IMR-90 (cell line): ENCODE results near the gene COL27A1. TPM values are rescaled to one million over a fixed set of nuclear protein-coding genes. Genes with fewer than 3 reads are reported as not detected.

Source experiments
- ATAC-seq: fragments of 200-7000 bp; cut with Tn5 transposase; 2 replicates; pipeline ENCODE4 v1.9.1; 2020; ENCODE audit warnings: low read depth, mild to moderate bottlenecking, moderate library complexity
- BruUV-seq: library from RNA; stranded (reverse); fragments of 400-500 nt; replicated peaks from 2 replicates; lab custom pipeline; 2021; lab: Mats Ljungman, UMichigan
- CTCF ChIA-PET: fragments of 300-600 bp; formaldehyde crosslinking; extraction: SDS; loops from one replicate; lab custom pipeline; 2021; ENCODE audit warnings: antibody characterized with exemption; lab: Yijun Ruan, JAX
- POLR2A ChIA-PET: fragments of 300-600 bp; sonication (Branson Sonifier 250); formaldehyde crosslinking; loops from one replicate; lab custom pipeline; 2022; ENCODE audit warnings: antibody characterized with exemption; ENCODE audit not compliant: unreplicated experiment; lab: Charles Lee
- DNase-seq: peaks from one replicate; pipeline ENCODE4 v3.0.0; 2013
- H2AFZ ChIP-seq: replicated peaks from 2 replicates; pipeline ENCODE3; 2013; ENCODE audit warnings: low read length, mild to moderate bottlenecking; ENCODE audit not compliant: poor library complexity
- H2AK5ac ChIP-seq: 2 replicates; pipeline ENCODE4 v1.6.1; 2013; ENCODE audit warnings: low read depth, low read length, inconsistent platforms
- H2AK9ac ChIP-seq: replicated peaks from 2 replicates; pipeline ENCODE3; 2013; ENCODE audit warnings: mild to moderate bottlenecking, low read depth, low read length, moderate library complexity; ENCODE audit not compliant: poor library complexity
- H2BK120ac ChIP-seq: 2 replicates; pipeline ENCODE4 v1.6.1; 2013; ENCODE audit warnings: low read depth, low read length, inconsistent platforms
- H2BK15ac ChIP-seq: 3 replicates; pipeline ENCODE4 v1.6.1; 2013; ENCODE audit warnings: low read depth, low read length, inconsistent platforms
- H2BK20ac ChIP-seq: 2 replicates; pipeline ENCODE4 v1.6.1; 2013; ENCODE audit warnings: low read depth, mild to moderate bottlenecking, inconsistent platforms, low read length, moderate library complexity
- H2BK5ac ChIP-seq: 2 replicates; pipeline ENCODE4 v1.6.1; 2013; ENCODE audit warnings: mild to moderate bottlenecking, low read depth, low read length, inconsistent platforms; ENCODE audit not compliant: poor library complexity, severe bottlenecking
- H3K14ac ChIP-seq: replicated peaks from 2 replicates; pipeline ENCODE4 v1.6.1; 2013; ENCODE audit warnings: low read depth, low read length, inconsistent platforms
- H3K18ac ChIP-seq: 2 replicates; pipeline ENCODE4 v1.6.1; 2013; ENCODE audit warnings: low read depth, low read length, control low read depth
- H3K23ac ChIP-seq: 2 replicates; pipeline ENCODE4 v1.6.1; 2013; ENCODE audit warnings: low read depth, low read length, inconsistent platforms
- H3K27ac ChIP-seq: 2 replicates; pipeline ENCODE4 v1.5.1; 2013; ENCODE audit warnings: mild to moderate bottlenecking, control low read depth, low read length; ENCODE audit not compliant: insufficient read depth
- H3K27me3 ChIP-seq: 2 replicates; pipeline ENCODE4 v1.6.1; 2013; ENCODE audit warnings: low read length; ENCODE audit not compliant: control insufficient read depth, insufficient read depth
- H3K36me3 ChIP-seq: 2 replicates; pipeline ENCODE4 v1.6.1; 2013; ENCODE audit warnings: low read length, mixed read lengths; ENCODE audit not compliant: control insufficient read depth, insufficient read depth
- H3K4ac ChIP-seq: 2 replicates; pipeline ENCODE4 v1.6.1; 2013; ENCODE audit warnings: low read depth, low read length, inconsistent platforms
- H3K4me1 ChIP-seq: 2 replicates; pipeline ENCODE4 v1.6.1; 2013; ENCODE audit warnings: low read length, mixed read lengths; ENCODE audit not compliant: control insufficient read depth, insufficient read depth
- H3K4me2 ChIP-seq: 2 replicates; pipeline ENCODE4 v1.6.1; 2013; ENCODE audit warnings: low read depth, mild to moderate bottlenecking, control low read depth, low read length, moderate library complexity
- H3K4me3 ChIP-seq: 2 replicates; pipeline ENCODE4 v1.5.1; 2013; ENCODE audit warnings: low read depth, mild to moderate bottlenecking, control low read depth, low read length, moderate library complexity; ENCODE audit not compliant: insufficient read depth
- H3K56ac ChIP-seq: 2 replicates; pipeline ENCODE4 v1.6.1; 2013; ENCODE audit warnings: low read length, inconsistent platforms; ENCODE audit not compliant: insufficient read depth; ENCODE audit errors: extremely low read depth
- H3K79me1 ChIP-seq, 2 experiments: 2 replicates each; pipeline ENCODE4 v1.6.1; 2013; ENCODE audit warnings: low read length in 2 of 2, inconsistent platforms in 1 of 2, low read depth in 1 of 2
- H3K9ac ChIP-seq: 2 replicates; pipeline ENCODE4 v1.6.1; 2013; ENCODE audit warnings: low read depth, low read length, control low read depth
- H3K9me1 ChIP-seq: 2 replicates; pipeline ENCODE4 v1.6.1; 2013; ENCODE audit warnings: low read length, inconsistent platforms; ENCODE audit not compliant: insufficient read depth
- H3K9me3 ChIP-seq: 2 replicates; pipeline ENCODE4 v1.6.1; 2013; ENCODE audit warnings: low read length; ENCODE audit not compliant: control insufficient read depth, insufficient read depth
- H4K20me1 ChIP-seq: 2 replicates; pipeline ENCODE4 v1.6.1; 2013; ENCODE audit warnings: low read length, inconsistent platforms; ENCODE audit not compliant: insufficient read depth
- H4K5ac ChIP-seq: 2 replicates; pipeline ENCODE4 v1.6.1; 2013; ENCODE audit warnings: mild to moderate bottlenecking, low read depth, low read length, control low read depth
- H4K8ac ChIP-seq, 2 experiments: 2 replicates each; pipeline ENCODE4 v1.6.1; 2013; ENCODE audit warnings: low read depth in 2 of 2, low read length in 2 of 2, control low read depth in 1 of 2, inconsistent platforms in 1 of 2
- H4K91ac ChIP-seq: 2 replicates; pipeline ENCODE4 v1.6.1; 2013; ENCODE audit warnings: low read depth, low read length, inconsistent platforms; ENCODE audit not compliant: insufficient read depth
- BHLHE40 ChIP-seq: fragments of 150-350 bp; IDR thresholded peaks from 2 replicates; pipeline ENCODE4 v1.6.1; 2016; ENCODE audit warnings: mild to moderate bottlenecking, low read depth, low read length
- CHD1 ChIP-seq: IDR thresholded peaks from 2 replicates; pipeline ENCODE4 v1.6.1; 2012; ENCODE audit warnings: low read depth, low read length, improper control_type of control experiment
- CTCF ChIP-seq: conservative IDR thresholded peaks from 2 replicates; pipeline ENCODE4 v1.5.1; 2012; ENCODE audit warnings: mild to moderate bottlenecking, low read depth, low read length, improper control_type of control experiment
- ELK1 ChIP-seq: fragments of 150-350 bp; IDR thresholded peaks from 2 replicates; pipeline ENCODE4 v1.6.1; 2016; ENCODE audit warnings: low read depth, mild to moderate bottlenecking, low read length, moderate library complexity, borderline replicate concordance
- FOS ChIP-seq: fragments of 150-350 bp; IDR thresholded peaks from 2 replicates; pipeline ENCODE4 v1.6.1; 2016; ENCODE audit warnings: low read depth, low read length
- MAFK ChIP-seq: IDR thresholded peaks from 2 replicates; pipeline ENCODE4 v1.6.1; 2012; ENCODE audit warnings: low read depth, low read length, improper control_type of control experiment
- MXI1 ChIP-seq: IDR thresholded peaks from 2 replicates; pipeline ENCODE4 v1.6.1; 2012; ENCODE audit warnings: low read depth, mild to moderate bottlenecking, low read length, moderate library complexity, borderline replicate concordance
- NFE2L2 ChIP-seq: fragments of 150-350 bp; IDR thresholded peaks from 2 replicates; pipeline ENCODE4 v1.6.1; 2016; ENCODE audit warnings: low read depth, mild to moderate bottlenecking, low read length
- POLR2A ChIP-seq: IDR thresholded peaks from 2 replicates; pipeline ENCODE4 v1.6.1; 2012; ENCODE audit warnings: mild to moderate bottlenecking, low read depth, low read length
- RAD21 ChIP-seq: IDR thresholded peaks from 2 replicates; pipeline ENCODE4 v1.6.1; 2012; ENCODE audit warnings: low read length, improper control_type of control experiment
- RCOR1 ChIP-seq: IDR thresholded peaks from 2 replicates; pipeline ENCODE4 v1.6.1; 2012; ENCODE audit warnings: mild to moderate bottlenecking, low read length, improper control_type of control experiment; ENCODE audit not compliant: insufficient replicate concordance
- RFX5 ChIP-seq: IDR thresholded peaks from 2 replicates; pipeline ENCODE4 v1.8.0; 2012; ENCODE audit warnings: low read depth, mild to moderate bottlenecking, low read length, moderate library complexity
- SMC3 ChIP-seq: fragments of 150-350 bp; IDR thresholded peaks from 2 replicates; pipeline ENCODE4 v1.6.1; 2016; ENCODE audit warnings: low read depth, mild to moderate bottlenecking, antibody characterized with exemption, low read length, moderate library complexity
- USF2 ChIP-seq: fragments of 150-350 bp; IDR thresholded peaks from 2 replicates; pipeline ENCODE4 v1.6.1; 2017; ENCODE audit warnings: mild to moderate bottlenecking, antibody characterized with exemption, low read length, low read depth
- WGBS, 2 experiments: methylation state at CpG; one replicate each; pipeline versions ENCODE4 v1.1.5 to v1.1.7; 2013; ENCODE audit warnings: missing lambda C conversion rate in 2 of 2; ENCODE audit not compliant: insufficient read length in 1 of 2; ENCODE audit errors: extremely low coverage in 2 of 2; 5-methylcytosine and 5-hydroxymethylcytosine counted together
- dilution Hi-C: fragments of 300-500 bp; cut with HindIII; formaldehyde crosslinking; loops from one replicate; pipeline ENCODE4 v1.14.3; 2018; ENCODE audit warnings: low sequenced_read_pairs; ENCODE audit not compliant: unreplicated experiment
- in situ Hi-C: fragments of 300-500 bp; cut with MboI; formaldehyde crosslinking; loops from 3 replicates; pipeline ENCODE4 v1.14.3; 2019; ENCODE audit warnings: low sequenced_read_pairs, inconsistent platforms, mixed read lengths
- intact Hi-C: fragments of 100-400 bp; cut with micrococcal nuclease; formaldehyde crosslinking; loops from 2 replicates; pipeline ENCODE4 v1.10.0; 2022
- polyA plus RNA-seq, 3 experiments: library from polyadenylated mRNA; depleted of rRNA; stranded (reverse); fragments of >200 nt; gene quantifications; 2 replicates each; pipeline ENCODE4 v1.2.3, GENCODE V29; 2012; ENCODE audit warnings: low replicate concordance in 1 of 3
- total RNA-seq: library from RNA; depleted of rRNA; stranded (reverse); fragments of >200 nt; gene quantifications from 2 replicates; pipeline ENCODE4 v1.2.3, GENCODE V29; 2012

Gene COL27A1
- total and polyA plus RNA-seq, 2 of the 4 experiments (the other 2 are of a cell fraction), result 3.2 to 18.3 TPM

- TF ChIP-seq MXI1, result no peak
- TF ChIP-seq MAFK, result no peak
- no peak for TF ChIP-seq RCOR1
- no peak for TF ChIP-seq RFX5
Measured at GRCh38 chr9:114312513-114312875, 157.2 kb downstream of the COL27A1 start (continued).

GRCh38 chr9:114313186-114313585 lies 157.8 kb downstream of the COL27A1 start:
- Histone ChIP-seq H2BK120ac (no peak overlapping the region), H3K18ac (no peak overlapping the region), H4K5ac (no peak overlapping the region), H3K9me3 (no peaks in the 10 kb centered on the region), H3K27ac (no peak overlapping the region), H3K79me1 (no peaks in the 10 kb centered on the region), H2AK9ac (no peak overlapping the region), H3K4me1 (peaks cover 5% of the 10 kb centered on the region), H4K91ac (no peak overlapping the region), H3K4me2 (no peak overlapping the region), H3K4me3 (no peak overlapping the region), H3K4ac (no peak overlapping the region), H2AK5ac (no peak overlapping the region), H3K36me3 (peaks cover 9% of the 10 kb centered on the region), H3K27me3 (no peaks in the 10 kb centered on the region), H3K56ac (no peak overlapping the region), H3K14ac (no peak overlapping the region), H3K23ac (no peak overlapping the region), H2BK20ac (no peak overlapping the region), H2BK15ac (no peak overlapping the region), H3K9me1 (peaks cover 11% of the 10 kb centered on the region; the same call in 1 of the 2 replicates), H4K20me1 (no peaks in the 10 kb centered on the region), H4K8ac (no peak overlapping the region), H2AFZ (no peak overlapping the region), H3K9ac (no peak overlapping the region), H2BK5ac (no peak overlapping the region)
- 92% methylated on average over 3 of the region's 8 CpGs; no CpG with 5 or more reads in 1 of the 2 experiments for WGBS, 2 experiments
- BruUV-seq, result no TSS peak
- dilution Hi-C loops (no loop called here), in situ Hi-C loops (no loop called here), intact Hi-C loops (no loop called here)
- CTCF ChIA-PET, result interaction anchor here (1.3 kb wide), 1 partner anchor 231 kb away, joined by 3 read pairs; no protein-coding TSS in a partner anchor
- POLR2A ChIA-PET, result interaction anchor here (0.6 kb wide), 1 partner anchor 205 kb away, joined by 3 read pairs; no protein-coding TSS in a partner anchor
- no peak for DNase-seq
- ATAC-seq, result no peak
- TF ChIP-seq RAD21 (no peak), CTCF (no peak), FOS (no peak), POLR2A (no peak), BHLHE40 (no peak), NFE2L2 (no peak), CHD1 (no peak), MAFK (no peak), ELK1 (no peak), USF2 (no peak), SMC3 (no peak), RCOR1 (no peak)
